ENCODE data around the gene PPP1CA. TPM values are rescaled to one million over a fixed set of nuclear protein-coding genes. Genes with fewer than 3 reads are reported as not detected.

The PPP1CA gene
- total RNA-seq, 1 experiment from 2014 or later, result 238 TPM

DNA sequence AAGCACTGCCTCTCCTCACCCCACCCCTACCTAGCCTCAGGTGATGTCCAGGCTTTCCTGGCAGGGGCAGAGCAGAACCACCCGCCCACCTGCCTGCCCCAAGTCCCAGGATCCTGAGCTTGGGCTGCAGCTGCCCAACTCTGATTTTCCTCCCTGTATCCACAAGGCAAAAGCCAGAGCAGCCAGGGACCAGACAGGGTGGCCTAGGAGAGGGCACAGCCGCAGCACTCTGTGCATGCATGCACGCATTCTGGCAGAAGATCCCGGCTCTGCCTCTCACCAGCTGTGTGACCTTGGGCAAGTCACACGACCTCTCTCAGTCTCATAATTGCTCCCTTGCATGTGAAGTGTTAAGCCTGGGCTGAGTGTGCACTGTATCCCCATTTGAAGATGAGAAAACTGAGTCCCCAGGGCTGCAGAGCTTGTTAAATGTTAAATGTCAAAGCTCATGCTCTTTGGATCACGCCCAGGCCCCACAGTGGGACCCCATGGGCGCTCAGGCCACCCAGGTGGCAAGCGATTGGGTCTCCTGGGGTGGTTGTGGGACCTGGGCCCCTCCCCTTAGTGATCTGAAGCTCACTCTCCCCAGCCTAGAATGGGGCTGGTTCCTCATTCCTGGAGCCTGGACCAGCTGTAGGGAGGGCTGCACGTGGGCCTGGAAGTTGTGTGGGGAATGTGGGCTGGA lies 11.0 kb upstream of the PPP1CA start:
- TF ChIP-seq EZH2phosphoT487 (IDR thresholded peaks at IDR 0.05; ENCODE audit: borderline replicate concordance) (no peak), CEBPB (IDR thresholded peaks at IDR 0.05; ENCODE audit: low read depth) (no peak), EZH2 (IDR thresholded peaks at IDR 0.05) (no peak), JUND (IDR thresholded peaks at IDR 0.05) (no peak), ELF1 (IDR thresholded peaks at IDR 0.05; ENCODE audit: borderline replicate concordance, low read depth) (no peak), SIN3A (IDR thresholded peaks at IDR 0.05; ENCODE audit: low read depth) (no peak)
- TF ChIP-seq, protein P1, sequence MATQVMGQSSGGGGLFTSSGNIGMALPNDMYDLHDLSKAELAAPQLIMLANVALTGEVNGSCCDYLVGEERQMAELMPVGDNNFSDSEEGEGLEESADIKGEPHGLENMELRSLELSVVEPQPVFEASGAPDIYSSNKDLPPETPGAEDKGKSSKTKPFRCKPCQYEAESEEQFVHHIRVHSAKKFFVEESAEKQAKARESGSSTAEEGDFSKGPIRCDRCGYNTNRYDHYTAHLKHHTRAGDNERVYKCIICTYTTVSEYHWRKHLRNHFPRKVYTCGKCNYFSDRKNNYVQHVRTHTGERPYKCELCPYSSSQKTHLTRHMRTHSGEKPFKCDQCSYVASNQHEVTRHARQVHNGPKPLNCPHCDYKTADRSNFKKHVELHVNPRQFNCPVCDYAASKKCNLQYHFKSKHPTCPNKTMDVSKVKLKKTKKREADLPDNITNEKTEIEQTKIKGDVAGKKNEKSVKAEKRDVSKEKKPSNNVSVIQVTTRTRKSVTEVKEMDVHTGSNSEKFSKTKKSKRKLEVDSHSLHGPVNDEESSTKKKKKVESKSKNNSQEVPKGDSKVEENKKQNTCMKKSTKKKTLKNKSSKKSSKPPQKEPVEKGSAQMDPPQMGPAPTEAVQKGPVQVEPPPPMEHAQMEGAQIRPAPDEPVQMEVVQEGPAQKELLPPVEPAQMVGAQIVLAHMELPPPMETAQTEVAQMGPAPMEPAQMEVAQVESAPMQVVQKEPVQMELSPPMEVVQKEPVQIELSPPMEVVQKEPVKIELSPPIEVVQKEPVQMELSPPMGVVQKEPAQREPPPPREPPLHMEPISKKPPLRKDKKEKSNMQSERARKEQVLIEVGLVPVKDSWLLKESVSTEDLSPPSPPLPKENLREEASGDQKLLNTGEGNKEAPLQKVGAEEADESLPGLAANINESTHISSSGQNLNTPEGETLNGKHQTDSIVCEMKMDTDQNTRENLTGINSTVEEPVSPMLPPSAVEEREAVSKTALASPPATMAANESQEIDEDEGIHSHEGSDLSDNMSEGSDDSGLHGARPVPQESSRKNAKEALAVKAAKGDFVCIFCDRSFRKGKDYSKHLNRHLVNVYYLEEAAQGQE (IDR thresholded peaks at IDR 0.05; ENCODE audit: low read depth), result no peak
- TF ChIP-seq, protein P2, sequence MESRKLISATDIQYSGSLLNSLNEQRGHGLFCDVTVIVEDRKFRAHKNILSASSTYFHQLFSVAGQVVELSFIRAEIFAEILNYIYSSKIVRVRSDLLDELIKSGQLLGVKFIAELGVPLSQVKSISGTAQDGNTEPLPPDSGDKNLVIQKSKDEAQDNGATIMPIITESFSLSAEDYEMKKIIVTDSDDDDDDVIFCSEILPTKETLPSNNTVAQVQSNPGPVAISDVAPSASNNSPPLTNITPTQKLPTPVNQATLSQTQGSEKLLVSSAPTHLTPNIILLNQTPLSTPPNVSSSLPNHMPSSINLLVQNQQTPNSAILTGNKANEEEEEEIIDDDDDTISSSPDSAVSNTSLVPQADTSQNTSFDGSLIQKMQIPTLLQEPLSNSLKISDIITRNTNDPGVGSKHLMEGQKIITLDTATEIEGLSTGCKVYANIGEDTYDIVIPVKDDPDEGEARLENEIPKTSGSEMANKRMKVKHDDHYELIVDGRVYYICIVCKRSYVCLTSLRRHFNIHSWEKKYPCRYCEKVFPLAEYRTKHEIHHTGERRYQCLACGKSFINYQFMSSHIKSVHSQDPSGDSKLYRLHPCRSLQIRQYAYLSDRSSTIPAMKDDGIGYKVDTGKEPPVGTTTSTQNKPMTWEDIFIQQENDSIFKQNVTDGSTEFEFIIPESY (IDR thresholded peaks at IDR 0.05; ENCODE audit: extremely low read depth, insufficient replicate concordance, low read length), result no peak
- TF ChIP-seq, protein P3, sequence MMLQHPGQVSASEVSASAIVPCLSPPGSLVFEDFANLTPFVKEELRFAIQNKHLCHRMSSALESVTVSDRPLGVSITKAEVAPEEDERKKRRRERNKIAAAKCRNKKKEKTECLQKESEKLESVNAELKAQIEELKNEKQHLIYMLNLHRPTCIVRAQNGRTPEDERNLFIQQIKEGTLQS (IDR thresholded peaks at IDR 0.05), result no peak
- TF ChIP-seq, protein P4, sequence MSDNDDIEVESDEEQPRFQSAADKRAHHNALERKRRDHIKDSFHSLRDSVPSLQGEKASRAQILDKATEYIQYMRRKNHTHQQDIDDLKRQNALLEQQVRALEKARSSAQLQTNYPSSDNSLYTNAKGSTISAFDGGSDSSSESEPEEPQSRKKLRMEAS (IDR thresholded peaks at IDR 0.05), result no peak
- no peaks in the 10 kb centered on the region for H3K9me3 ChIP-seq (ENCODE audit: control insufficient read depth in 1 of 2, insufficient read depth in 1 of 2, low read depth in 1 of 2, low read length in 2 of 2)
- no peak for ATAC-seq
- H3K9ac ChIP-seq (ENCODE audit: low read length), result no peak overlapping the region
- RAD21 ChIA-PET (ENCODE audit: low non-redundant PET in 1 of 2, low total read pairs in 2 of 2, uncharacterized antibody in 2 of 2, unreplicated experiment in 2 of 2), result interaction anchor here in 1 of 2 experiments (1.4 kb wide), 1 partner anchor 11 kb away, joined by 4 read pairs; the partner anchor contains the start of gene PPP1CA
- no peaks in the 10 kb centered on the region for H4K20me1 ChIP-seq (ENCODE audit: insufficient read depth)
- no peak overlapping the region for H3K27ac ChIP-seq (ENCODE audit: low read depth, low read length)
- H3K36me3 ChIP-seq (ENCODE audit: control insufficient read depth in 1 of 2, insufficient read depth in 2 of 2, low read length in 2 of 2), result no peaks in the 10 kb centered on the region
- no TSS peak for BruUV-seq (replicated peaks)
- POLR2A ChIA-PET, result interaction anchor here (1.9 kb wide), 1 partner anchor 11 kb away, joined by 5 read pairs; the partner anchor contains the start of gene PPP1CA
- no peak for DNase-seq (ENCODE audit: low read depth, low spot score)
- H3K79me2 ChIP-seq (ENCODE audit: insufficient read depth, low read length), result no peaks in the 10 kb centered on the region
- no peak overlapping the region for H2AFZ ChIP-seq (ENCODE audit: low read depth, low read length, poor library complexity, severe bottlenecking)
- peaks cover 14 to 31% of the 10 kb centered on the region in 2 experiments; a peak in 3 of 4 replicates for H3K4me1 ChIP-seq (ENCODE audit: control insufficient read depth in 1 of 2, insufficient read depth in 2 of 2, low read length in 2 of 2)
- CTCF ChIA-PET, result interaction anchor here (1.1 kb wide), 1 partner anchor 11 kb away, joined by 3 read pairs; the partner anchor contains the start of gene PPP1CA
- no peaks in the 10 kb centered on the region for H3K27me3 ChIP-seq (ENCODE audit: insufficient read depth, low read length)
- H3K9me2 ChIP-seq (ENCODE audit: insufficient read depth), result no peaks in the 10 kb centered on the region
- intact Hi-C loops (cut with micrococcal nuclease), result no loop called here
- H3K4me2 ChIP-seq (ENCODE audit: low read length), result no peak overlapping the region
- H3K4me3 ChIP-seq (replicated peaks in 1 of 2; ENCODE audit: low read depth in 1 of 2, low read length in 2 of 2), result no peak overlapping the region
